Keratinocyte (primary cell): ENCODE measurements around the gene CHM. TPM values are rescaled to one million over a fixed set of nuclear protein-coding genes. Genes with fewer than 3 reads are reported as not detected.

Experiments used
- DNase-seq: peaks from one replicate; pipeline ENCODE4 v3.0.0-alpha.2; 2011; ENCODE audit warnings: low read depth, missing footprints, low spot score
- FAIRE-seq: peaks from 2 replicates; lab custom pipeline; 2011; peaks lifted over from hg19 to GRCh38; lab: Jason Lieb, UNC
- H2AFZ ChIP-seq: 2 replicates; pipeline ENCODE4 v1.6.0; 2012; ENCODE audit warnings: low read length, control low read depth, inconsistent platforms; ENCODE audit not compliant: control insufficient read depth
- H3K27ac ChIP-seq: 2 replicates; pipeline ENCODE4 v1.5.1; 2011; ENCODE audit warnings: low read length; ENCODE audit not compliant: control insufficient read depth, insufficient read depth
- H3K27me3 ChIP-seq: 3 replicates; pipeline ENCODE4 v1.6.0; 2011; ENCODE audit warnings: low read length; ENCODE audit not compliant: control insufficient read depth, insufficient read depth; ENCODE audit errors: extremely low read depth
- H3K36me3 ChIP-seq, 2 experiments: 2 replicates in 1 of 2; 3 replicates in 1 of 2; pipeline ENCODE4 v1.5.1; 2011; ENCODE audit warnings: low read length in 2 of 2, mild to moderate bottlenecking in 1 of 2; ENCODE audit not compliant: control insufficient read depth in 2 of 2, insufficient read depth in 2 of 2; ENCODE audit errors: extremely low read depth in 1 of 2
- H3K4me1 ChIP-seq: 3 replicates; pipeline ENCODE4 v1.5.1; 2011; ENCODE audit warnings: low read length; ENCODE audit not compliant: control insufficient read depth, insufficient read depth; ENCODE audit errors: extremely low read depth
- H3K4me2 ChIP-seq: 3 replicates; pipeline ENCODE4 v1.6.0; 2011; ENCODE audit warnings: low read depth, low read length; ENCODE audit not compliant: control insufficient read depth, insufficient read depth; ENCODE audit errors: extremely low read depth
- H3K4me3 ChIP-seq, 3 experiments: fragments of 200-600 bp in 1 of 3; sonication (generic) in 1 of 3; 2 replicates in 2 of 3; 3 replicates in 1 of 3; pipeline ENCODE4 v1.5.1; 2011 to 2016; ENCODE audit warnings: low read length in 3 of 3, mild to moderate bottlenecking in 3 of 3, control low read depth in 2 of 3, inconsistent platforms in 1 of 3, low read depth in 1 of 3, mixed read lengths in 1 of 3, mixed run types in 1 of 3, moderate library complexity in 1 of 3; ENCODE audit not compliant: control insufficient read depth in 2 of 3, insufficient read depth in 2 of 3; ENCODE audit errors: extremely low read depth in 1 of 3
- H3K79me2 ChIP-seq: 2 replicates; pipeline ENCODE4 v1.6.0; 2012; ENCODE audit warnings: low read length; ENCODE audit not compliant: control insufficient read depth, insufficient read depth
- H3K9ac ChIP-seq: 3 replicates; pipeline ENCODE4 v1.6.0; 2011; ENCODE audit warnings: low read length; ENCODE audit not compliant: control insufficient read depth, insufficient read depth; ENCODE audit errors: extremely low read depth
- H3K9me1 ChIP-seq: 3 replicates; pipeline ENCODE4 v1.6.0; 2011; ENCODE audit warnings: low read length; ENCODE audit not compliant: control insufficient read depth, insufficient read depth; ENCODE audit errors: extremely low read depth
- H3K9me3 ChIP-seq: 2 replicates; pipeline ENCODE4 v1.5.1; 2012; ENCODE audit warnings: low read depth, low read length; ENCODE audit not compliant: control insufficient read depth
- H4K20me1 ChIP-seq: 3 replicates; pipeline ENCODE4 v1.6.0; 2011; ENCODE audit warnings: low read length; ENCODE audit not compliant: control insufficient read depth, insufficient read depth; ENCODE audit errors: extremely low read depth
- EZH2 ChIP-seq: IDR thresholded peaks from one replicate; pipeline ENCODE4 v1.6.1; 2012; ENCODE audit warnings: inconsistent platforms, mild to moderate bottlenecking, low read length, moderate library complexity
- dilution Hi-C: fragments of 300-500 bp; cut with MboI; formaldehyde crosslinking; loops from one replicate; pipeline ENCODE4 v1.7.0; 2020; ENCODE audit warnings: low sequenced_read_pairs; ENCODE audit not compliant: extremely low pct_ligation_motif_present
- polyA plus RNA-seq, 5 experiments: library from polyadenylated mRNA; depleted of rRNA in 3 of 5; stranded (reverse) in 3 of 5; stranded (forward) in 1 of 5; unstranded in 1 of 5; fragments of >200 nt; gene quantifications; 1 replicate in 1 of 5; 2 replicates in 3 of 5; 3 replicates in 1 of 5; pipeline versions ENCODE4 v1.2.1 to v1.2.3, GENCODE V29; 2011 to 2012; ENCODE audit warnings: missing spikeins in 2 of 5, low read depth in 1 of 5, low replicate concordance in 1 of 5
- TF ChIP-seq, protein P1 (sequence below), 3 experiments: IDR thresholded peaks in 1 of 3; conservative IDR thresholded peaks in 1 of 3; optimal IDR thresholded peaks in 1 of 3; 2 replicates in 2 of 3; 3 replicates in 1 of 3; pipeline versions ENCODE3 to v1.5.1; 2011; ENCODE audit warnings: low read length in 3 of 3, mild to moderate bottlenecking in 3 of 3, moderate library complexity in 2 of 3, control low read depth in 1 of 3, inconsistent platforms in 1 of 3; ENCODE audit not compliant: insufficient read depth in 2 of 3; ENCODE audit errors: extremely low read depth in 1 of 3

The CHM gene
- polyA plus RNA-seq, 1 donor (not counting 4 experiments of a cell fraction or from before 2014, with no cell fraction given): 20.4 TPM

GRCh38 chrX:86002076-86002896 is 45.1 kb downstream of the CHM start:
- no peaks in the 10 kb centered on the region for H3K9me1 ChIP-seq
- dilution Hi-C loops: no loop called here
- TF ChIP-seq, protein P1, sequence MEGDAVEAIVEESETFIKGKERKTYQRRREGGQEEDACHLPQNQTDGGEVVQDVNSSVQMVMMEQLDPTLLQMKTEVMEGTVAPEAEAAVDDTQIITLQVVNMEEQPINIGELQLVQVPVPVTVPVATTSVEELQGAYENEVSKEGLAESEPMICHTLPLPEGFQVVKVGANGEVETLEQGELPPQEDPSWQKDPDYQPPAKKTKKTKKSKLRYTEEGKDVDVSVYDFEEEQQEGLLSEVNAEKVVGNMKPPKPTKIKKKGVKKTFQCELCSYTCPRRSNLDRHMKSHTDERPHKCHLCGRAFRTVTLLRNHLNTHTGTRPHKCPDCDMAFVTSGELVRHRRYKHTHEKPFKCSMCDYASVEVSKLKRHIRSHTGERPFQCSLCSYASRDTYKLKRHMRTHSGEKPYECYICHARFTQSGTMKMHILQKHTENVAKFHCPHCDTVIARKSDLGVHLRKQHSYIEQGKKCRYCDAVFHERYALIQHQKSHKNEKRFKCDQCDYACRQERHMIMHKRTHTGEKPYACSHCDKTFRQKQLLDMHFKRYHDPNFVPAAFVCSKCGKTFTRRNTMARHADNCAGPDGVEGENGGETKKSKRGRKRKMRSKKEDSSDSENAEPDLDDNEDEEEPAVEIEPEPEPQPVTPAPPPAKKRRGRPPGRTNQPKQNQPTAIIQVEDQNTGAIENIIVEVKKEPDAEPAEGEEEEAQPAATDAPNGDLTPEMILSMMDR (optimal IDR thresholded peaks at IDR 0.05 in 1 of 3, IDR thresholded peaks at IDR 0.05 in 1 of 3, conservative IDR thresholded peaks at IDR 0.05 in 1 of 3; ENCODE audit: extremely low read depth in 1 of 3, insufficient read depth in 2 of 3, low read length in 3 of 3): no peak
- TF ChIP-seq EZH2: no peak
- DNase-seq: no peak
- no peaks in the 10 kb centered on the region for H3K9me3 ChIP-seq
- no peaks in the 10 kb centered on the region for H3K27me3 ChIP-seq
- H3K9ac ChIP-seq: no peak overlapping the region
- H4K20me1 ChIP-seq: no peaks in the 10 kb centered on the region
- FAIRE-seq: no peak
- peaks cover 5% of the 10 kb centered on the region for H3K79me2 ChIP-seq
- no peak overlapping the region for H2AFZ ChIP-seq
- no peak overlapping the region for H3K4me3 ChIP-seq
- H3K4me2 ChIP-seq: no peak overlapping the region
- no peaks in the 10 kb centered on the region for H3K36me3 ChIP-seq
- no peaks in the 10 kb centered on the region for H3K4me1 ChIP-seq
- H3K27ac ChIP-seq: no peak overlapping the region

GRCh38 chrX:85998954-85999353 is 48.4 kb downstream of the CHM start:
- TF ChIP-seq, protein P1 (optimal IDR thresholded peaks at IDR 0.05 in 1 of 3, IDR thresholded peaks at IDR 0.05 in 1 of 3, conservative IDR thresholded peaks at IDR 0.05 in 1 of 3; ENCODE audit: extremely low read depth in 1 of 3, insufficient read depth in 2 of 3, low read length in 3 of 3): no peak
- no peak for TF ChIP-seq EZH2
- H3K9me1 ChIP-seq: no peaks in the 10 kb centered on the region
- H3K27me3 ChIP-seq: no peaks in the 10 kb centered on the region
- no peak for FAIRE-seq
- DNase-seq: no peak
- H4K20me1 ChIP-seq: no peaks in the 10 kb centered on the region
- no peaks in the 10 kb centered on the region for H3K4me1 ChIP-seq
- H3K9me3 ChIP-seq: no peaks in the 10 kb centered on the region
- peaks cover 5% of the 10 kb centered on the region for H3K79me2 ChIP-seq
- no peak overlapping the region for H3K4me3 ChIP-seq
- dilution Hi-C loops: no loop called here
- H3K27ac ChIP-seq: no peak overlapping the region
- no peak overlapping the region for H2AFZ ChIP-seq
- H3K36me3 ChIP-seq: no peaks in the 10 kb centered on the region
- H3K4me2 ChIP-seq: no peak overlapping the region
- no peak overlapping the region for H3K9ac ChIP-seq
